HG03460 (cell line): ENCODE data around the gene LAMC1.

Experiments
- ATAC-seq: cut with Tn5 transposase; IDR thresholded peaks from one replicate; pipeline ENCODE4 v1.9.1; 2021; ENCODE audit not compliant: unreplicated experiment

The LAMC1 gene

GRCh38 chr1:183077097-183077496, 53.9 kb downstream of the LAMC1 start:
- ATAC-seq: no peak

GRCh38 chr1:183079712-183080388, 56.6 kb downstream of the LAMC1 start:
- no peak for ATAC-seq

GRCh38 chr1:183080406-183080805, 57.2 kb downstream of the LAMC1 start:
- no peak for ATAC-seq

- no peak for ATAC-seq
These were observed 58.3 kb downstream of the LAMC1 start for GRCh38 chr1:183081402-183082120.

GRCh38 chr1:183082650-183083049, 59.4 kb downstream of the LAMC1 start:
- no peak for ATAC-seq

- no peak for ATAC-seq
These were observed 63.8 kb downstream of the LAMC1 start for GRCh38 chr1:183087001-183087400.

- ATAC-seq: no peak
These were observed 65.9 kb downstream of the LAMC1 start for GRCh38 chr1:183089025-183089639.

- ATAC-seq: no peak
These were observed 67.3 kb downstream of the LAMC1 start for GRCh38 chr1:183090391-183091006.

- ATAC-seq: no peak
These were observed 68.0 kb downstream of the LAMC1 start for GRCh38 chr1:183091181-183091580.

GRCh38 chr1:183092350-183092749, 69.1 kb downstream of the LAMC1 start:
- no peak for ATAC-seq

GRCh38 chr1:183093066-183093668, 69.9 kb downstream of the LAMC1 start:
- ATAC-seq: no peak

GRCh38 chr1:183093786-183094298, 70.6 kb downstream of the LAMC1 start:
- no peak for ATAC-seq

- ATAC-seq: no peak
These were observed 71.1 kb downstream of the LAMC1 start for GRCh38 chr1:183094351-183094750.

GRCh38 chr1:183096351-183096750, 73.1 kb downstream of the LAMC1 start:
- no peak for ATAC-seq

- ATAC-seq: no peak
These were observed 73.7 kb downstream of the LAMC1 start for GRCh38 chr1:183096894-183097293.

GRCh38 chr1:183097438-183098051, 74.3 kb downstream of the LAMC1 start:
- ATAC-seq: no peak

GRCh38 chr1:183098317-183098716, 75.1 kb downstream of the LAMC1 start:
- ATAC-seq: no peak

GRCh38 chr1:183100361-183100974, 77.2 kb downstream of the LAMC1 start:
- no peak for ATAC-seq

GRCh38 chr1:183101081-183101480, 77.9 kb downstream of the LAMC1 start:
- no peak for ATAC-seq

- peak; percentile 63 for ATAC-seq
These were observed 78.6 kb downstream of the LAMC1 start for GRCh38 chr1:183101841-183102276.
